Breast epithelium (tissue), 4 donors: ENCODE results near the gene GFOD1. TPM values are rescaled to one million over a fixed set of nuclear protein-coding genes. Genes with fewer than 3 reads are reported as not detected.
A peak's percentile ranks its signal among the peaks of the same experiment; 100 is the strongest.

Experiments used
- DNase-seq, 2 donors: peaks; one replicate each; pipeline ENCODE4 v3.0.0-alpha.2; 2019; ENCODE audit warnings: low spot score in 2 of 2
- H3K27ac ChIP-seq, 2 donors: fragments of 200-600 bp; sonication (generic) in 1 of 2; one replicate each; pipeline ENCODE4 v1.5.1; 2016 to 2019; ENCODE audit warnings: mild to moderate bottlenecking in 1 of 2
- H3K27me3 ChIP-seq, 2 donors: fragments of 200-600 bp; sonication (generic) in 1 of 2; one replicate each; pipeline versions ENCODE4 v1.5.1 to v1.6.0; 2017 to 2019; ENCODE audit warnings: control low read depth in 1 of 2, mild to moderate bottlenecking in 1 of 2
- H3K36me3 ChIP-seq: fragments of 200-600 bp; one replicate; pipeline ENCODE4 v1.5.1; 2019
- H3K4me1 ChIP-seq, 2 donors: fragments of 200-600 bp; sonication (generic); one replicate each; pipeline ENCODE4 v1.5.1; 2016 to 2019; ENCODE audit warnings: control low read depth in 1 of 2
- H3K4me3 ChIP-seq, 3 donors: fragments of 200-600 bp; sonication (generic); 1 replicate in 2 of 3; 2 replicates in 1 of 3; pipeline ENCODE4 v1.5.1; 2016 to 2019; ENCODE audit warnings: mild to moderate bottlenecking in 3 of 3, moderate library complexity in 2 of 3
- H3K9me3 ChIP-seq, 2 donors: fragments of 200-600 bp; sonication (generic) in 1 of 2; one replicate each; pipeline ENCODE4 v1.5.1; 2016 to 2019; ENCODE audit warnings: control low read depth in 1 of 2
- POLR2A ChIP-seq: fragments of 450-650 bp; IDR thresholded peaks from one replicate; pipeline ENCODE4 v1.6.1; 2016; ENCODE audit warnings: antibody characterized with exemption, mild to moderate bottlenecking, moderate library complexity
- POLR2AphosphoS5 ChIP-seq, 3 donors: sonication (generic); formaldehyde crosslinking; IDR thresholded peaks; one replicate each; pipeline ENCODE4 v1.6.1; 2017; ENCODE audit warnings: antibody characterized with exemption in 3 of 3
- intact Hi-C: fragments of 100-400 bp; cut with DNase I; formaldehyde crosslinking; loops from one replicate; pipeline ENCODE4 v1.15.1; 2023; ENCODE audit warnings: low total_unique reads
- total RNA-seq, 3 donors: library from RNA; depleted of rRNA; stranded (reverse); fragments of >200 nt; gene quantifications; one replicate each; pipeline ENCODE4 v1.1.0, GENCODE V29; 2016
- TF ChIP-seq, protein P1 (sequence below), 3 donors: fragments of 450-650 bp; IDR thresholded peaks; one replicate each; pipeline ENCODE4 v1.5.1; 2016 to 2017; ENCODE audit warnings: antibody characterized with exemption in 3 of 3, mild to moderate bottlenecking in 3 of 3, moderate library complexity in 3 of 3

The GFOD1 gene
- total RNA-seq, 3 donors from 2014 or later, result 11.6 to 33.3 (median 23.3) TPM

DNA sequence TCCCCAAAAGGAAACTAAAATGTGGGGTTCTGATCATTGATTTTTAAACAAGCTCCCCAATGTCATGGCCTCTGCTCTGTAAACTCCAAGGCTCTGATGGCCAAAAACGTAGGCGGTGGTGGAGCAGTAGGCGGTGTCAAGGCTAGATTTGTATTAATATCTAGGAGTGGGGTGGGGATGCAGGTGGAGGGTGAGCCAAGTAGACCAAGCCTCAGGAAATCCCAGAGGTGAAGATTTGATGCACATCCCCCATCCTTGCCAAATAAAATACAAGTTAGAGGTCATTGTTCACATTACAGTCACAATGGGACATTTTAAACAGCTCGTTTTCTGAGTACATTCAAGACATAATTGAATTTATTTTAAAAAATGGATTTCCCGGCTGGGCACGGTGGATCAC lies 128.1 kb downstream of the GFOD1 start:
- H3K27ac ChIP-seq, result peak overlapping the region in 1 of 2 donors; percentile 53
- no peaks in the 10 kb centered on the region for H3K4me1 ChIP-seq
- no peak overlapping the region for H3K4me3 ChIP-seq
- H3K27me3 ChIP-seq, result no peaks in the 10 kb centered on the region
- TF ChIP-seq, protein P1, sequence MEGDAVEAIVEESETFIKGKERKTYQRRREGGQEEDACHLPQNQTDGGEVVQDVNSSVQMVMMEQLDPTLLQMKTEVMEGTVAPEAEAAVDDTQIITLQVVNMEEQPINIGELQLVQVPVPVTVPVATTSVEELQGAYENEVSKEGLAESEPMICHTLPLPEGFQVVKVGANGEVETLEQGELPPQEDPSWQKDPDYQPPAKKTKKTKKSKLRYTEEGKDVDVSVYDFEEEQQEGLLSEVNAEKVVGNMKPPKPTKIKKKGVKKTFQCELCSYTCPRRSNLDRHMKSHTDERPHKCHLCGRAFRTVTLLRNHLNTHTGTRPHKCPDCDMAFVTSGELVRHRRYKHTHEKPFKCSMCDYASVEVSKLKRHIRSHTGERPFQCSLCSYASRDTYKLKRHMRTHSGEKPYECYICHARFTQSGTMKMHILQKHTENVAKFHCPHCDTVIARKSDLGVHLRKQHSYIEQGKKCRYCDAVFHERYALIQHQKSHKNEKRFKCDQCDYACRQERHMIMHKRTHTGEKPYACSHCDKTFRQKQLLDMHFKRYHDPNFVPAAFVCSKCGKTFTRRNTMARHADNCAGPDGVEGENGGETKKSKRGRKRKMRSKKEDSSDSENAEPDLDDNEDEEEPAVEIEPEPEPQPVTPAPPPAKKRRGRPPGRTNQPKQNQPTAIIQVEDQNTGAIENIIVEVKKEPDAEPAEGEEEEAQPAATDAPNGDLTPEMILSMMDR (IDR thresholded peaks at IDR 0.05), result no peak
- TF ChIP-seq POLR2A (no peak), POLR2AphosphoS5 (IDR thresholded peaks at IDR 0.05) (no peak)
- no peak for DNase-seq
- no peaks in the 10 kb centered on the region for H3K9me3 ChIP-seq
- no peaks in the 10 kb centered on the region for H3K36me3 ChIP-seq
- intact Hi-C loops, result no loop called here

GRCh38 chr6:13358511-13358910 lies 128.9 kb downstream of the GFOD1 start:
- peak overlapping the region in 1 of 2 donors; percentile 53 for H3K27ac ChIP-seq
- no peaks in the 10 kb centered on the region for H3K27me3 ChIP-seq
- intact Hi-C loops, result no loop called here
- no peaks in the 10 kb centered on the region for H3K36me3 ChIP-seq
- DNase-seq, result no peak
- TF ChIP-seq, protein P1 (IDR thresholded peaks at IDR 0.05), result no peak
- TF ChIP-seq POLR2AphosphoS5 (IDR thresholded peaks at IDR 0.05), result no peak
- no peak for TF ChIP-seq POLR2A
- no peaks in the 10 kb centered on the region for H3K9me3 ChIP-seq
- no peaks in the 10 kb centered on the region for H3K4me1 ChIP-seq
- no peak overlapping the region for H3K4me3 ChIP-seq

DNA sequence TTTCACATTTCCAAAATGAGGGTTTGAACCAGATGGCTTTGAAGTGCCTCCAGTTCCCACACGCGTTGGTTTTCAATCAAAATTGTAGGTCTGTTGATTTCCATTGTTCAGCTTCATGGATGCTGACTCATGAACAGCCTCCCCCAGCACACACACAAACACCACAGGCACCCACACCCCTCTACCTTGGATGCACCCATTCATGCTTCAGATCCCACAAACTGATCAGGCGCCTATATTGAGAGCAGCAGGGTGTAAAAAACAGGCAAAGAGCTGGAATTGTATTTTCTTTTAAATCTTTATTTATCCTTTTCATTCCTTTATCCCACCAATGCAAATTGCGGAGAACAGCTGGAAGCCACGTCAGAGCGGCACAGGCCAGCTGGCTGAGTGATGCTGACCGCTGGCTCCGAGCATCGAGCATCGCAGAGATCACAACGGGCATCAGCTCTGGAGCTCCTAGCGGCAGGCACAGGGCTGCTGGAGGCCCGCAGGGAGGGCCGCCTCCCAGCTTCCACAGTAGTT lies 129.8 kb downstream of the GFOD1 start:
- TF ChIP-seq POLR2AphosphoS5 (IDR thresholded peaks at IDR 0.05) (no peak), POLR2A (no peak)
- TF ChIP-seq, protein P1 (IDR thresholded peaks at IDR 0.05), result no peak
- intact Hi-C loops, result no loop called here
- Histone ChIP-seq H3K4me1 (no peaks in the 10 kb centered on the region), H3K27ac (no peak overlapping the region), H3K27me3 (no peaks in the 10 kb centered on the region), H3K9me3 (no peaks in the 10 kb centered on the region), H3K36me3 (no peaks in the 10 kb centered on the region), H3K4me3 (no peak overlapping the region)
- no peak for DNase-seq

- intact Hi-C loops, result no loop called here
- Histone ChIP-seq H3K9me3 (no peaks in the 10 kb centered on the region), H3K36me3 (no peaks in the 10 kb centered on the region), H3K4me1 (no peaks in the 10 kb centered on the region), H3K27me3 (no peaks in the 10 kb centered on the region), H3K4me3 (no peak overlapping the region), H3K27ac (peak overlapping the region in 1 of 2 donors; percentile 62)
- TF ChIP-seq, protein P1 (IDR thresholded peaks at IDR 0.05), result no peak
- no peak for TF ChIP-seq POLR2A
- no peak for TF ChIP-seq POLR2AphosphoS5 (IDR thresholded peaks at IDR 0.05)
- DNase-seq, result no peak
Measured at GRCh38 chr6:13355999-13356785, 131.2 kb downstream of the GFOD1 start.
